MCF 10A (cell line): ENCODE measurements around the gene SLC5A10. TPM values are rescaled to one million over a fixed set of nuclear protein-coding genes. Genes with fewer than 3 reads are reported as not detected.

Experiments
- BruUV-seq: library from RNA; stranded (reverse); fragments of 400-500 nt; replicated peaks from 2 replicates; lab custom pipeline; 2021; lab: Mats Ljungman, UMichigan
- CTCF ChIA-PET: fragments of 300-600 bp; sonication (Branson Sonifier 250); formaldehyde crosslinking; extraction: SDS; loops from one replicate; lab custom pipeline; 2021; ENCODE audit warnings: antibody characterized with exemption, inconsistent platforms; lab: Yijun Ruan, JAX
- POLR2A ChIA-PET: fragments of 300-600, 350-650 bp; sonication (Branson Sonifier 250); formaldehyde crosslinking; extraction: SDS; loops from one replicate; lab custom pipeline; 2020; ENCODE audit warnings: antibody characterized with exemption, inconsistent platforms; lab: Yijun Ruan, JAX
- DNase-seq: peaks from one replicate; pipeline ENCODE4 v3.0.0-alpha.2; 2018; ENCODE audit not compliant: unreplicated experiment
- H3K27ac Mint-ChIP-seq: one replicate; pipeline ENCODE4 v1.8.0; 2022; ENCODE audit warnings: mild to moderate bottlenecking, low read depth, mixed read lengths; ENCODE audit not compliant: unreplicated experiment
- H3K27me3 Mint-ChIP-seq: one replicate; pipeline ENCODE4 v1.8.0; 2022; ENCODE audit warnings: mixed read lengths; ENCODE audit not compliant: insufficient read depth, unreplicated experiment
- H3K36me3 Mint-ChIP-seq: one replicate; pipeline ENCODE4 v1.8.0; 2022; ENCODE audit warnings: mild to moderate bottlenecking, moderate library complexity, mixed read lengths; ENCODE audit not compliant: insufficient read depth, unreplicated experiment
- H3K4me1 Mint-ChIP-seq: one replicate; pipeline ENCODE4 v1.8.0; 2022; ENCODE audit warnings: mixed read lengths; ENCODE audit not compliant: insufficient read depth, unreplicated experiment
- H3K4me3 Mint-ChIP-seq: one replicate; pipeline ENCODE4 v1.8.0; 2022; ENCODE audit warnings: mild to moderate bottlenecking, moderate library complexity, mixed read lengths; ENCODE audit not compliant: unreplicated experiment
- H3K9me3 Mint-ChIP-seq: one replicate; pipeline ENCODE4 v1.8.0; 2022; ENCODE audit warnings: mixed read lengths; ENCODE audit not compliant: unreplicated experiment
- intact Hi-C: fragments of 100-400 bp; cut with micrococcal nuclease; formaldehyde crosslinking; loops from 2 replicates; pipeline ENCODE4 v1.14.1; 2022
- total RNA-seq: library from RNA; stranded (reverse); gene quantifications from 2 replicates; pipeline ENCODE4 v1.2.3, GENCODE V29; 2022
- TF ChIP-seq, protein P1 (sequence below): fragments of 200-600 bp; IDR thresholded peaks from one replicate; pipeline ENCODE4 v1.8.0; 2022; ENCODE audit warnings: antibody characterized with exemption, mild to moderate bottlenecking; ENCODE audit not compliant: unreplicated experiment

SLC5A10 gene
- total RNA-seq, 1 experiment from 2014 or later = 0.16 TPM

GRCh38 chr17:18980682-18981334 lies 28.8 kb downstream of the SLC5A10 start:
- CTCF ChIA-PET = interaction anchor here (0.5 to 2.6 kb wide), 4 partner anchors 10 to 21 kb away, joined by 3 to 7 read pairs (median 4); no protein-coding TSS in a partner anchor
- H3K4me1 Mint-ChIP-seq = no peaks in the 10 kb centered on the region
- H3K27ac Mint-ChIP-seq = no peak overlapping the region
- no peaks in the 10 kb centered on the region for H3K9me3 Mint-ChIP-seq
- no peak overlapping the region for H3K4me3 Mint-ChIP-seq
- H3K36me3 Mint-ChIP-seq = peaks cover 53% of the 10 kb centered on the region
- no TSS peak for BruUV-seq
- POLR2A ChIA-PET = interaction anchor here (1.5 kb wide), 1 partner anchor 13 kb away, joined by 3 read pairs; no protein-coding TSS in a partner anchor
- intact Hi-C loops = no loop called here
- TF ChIP-seq, protein P1, sequence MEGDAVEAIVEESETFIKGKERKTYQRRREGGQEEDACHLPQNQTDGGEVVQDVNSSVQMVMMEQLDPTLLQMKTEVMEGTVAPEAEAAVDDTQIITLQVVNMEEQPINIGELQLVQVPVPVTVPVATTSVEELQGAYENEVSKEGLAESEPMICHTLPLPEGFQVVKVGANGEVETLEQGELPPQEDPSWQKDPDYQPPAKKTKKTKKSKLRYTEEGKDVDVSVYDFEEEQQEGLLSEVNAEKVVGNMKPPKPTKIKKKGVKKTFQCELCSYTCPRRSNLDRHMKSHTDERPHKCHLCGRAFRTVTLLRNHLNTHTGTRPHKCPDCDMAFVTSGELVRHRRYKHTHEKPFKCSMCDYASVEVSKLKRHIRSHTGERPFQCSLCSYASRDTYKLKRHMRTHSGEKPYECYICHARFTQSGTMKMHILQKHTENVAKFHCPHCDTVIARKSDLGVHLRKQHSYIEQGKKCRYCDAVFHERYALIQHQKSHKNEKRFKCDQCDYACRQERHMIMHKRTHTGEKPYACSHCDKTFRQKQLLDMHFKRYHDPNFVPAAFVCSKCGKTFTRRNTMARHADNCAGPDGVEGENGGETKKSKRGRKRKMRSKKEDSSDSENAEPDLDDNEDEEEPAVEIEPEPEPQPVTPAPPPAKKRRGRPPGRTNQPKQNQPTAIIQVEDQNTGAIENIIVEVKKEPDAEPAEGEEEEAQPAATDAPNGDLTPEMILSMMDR = no peak
- H3K27me3 Mint-ChIP-seq = no peaks in the 10 kb centered on the region
- DNase-seq = no peak

DNA sequence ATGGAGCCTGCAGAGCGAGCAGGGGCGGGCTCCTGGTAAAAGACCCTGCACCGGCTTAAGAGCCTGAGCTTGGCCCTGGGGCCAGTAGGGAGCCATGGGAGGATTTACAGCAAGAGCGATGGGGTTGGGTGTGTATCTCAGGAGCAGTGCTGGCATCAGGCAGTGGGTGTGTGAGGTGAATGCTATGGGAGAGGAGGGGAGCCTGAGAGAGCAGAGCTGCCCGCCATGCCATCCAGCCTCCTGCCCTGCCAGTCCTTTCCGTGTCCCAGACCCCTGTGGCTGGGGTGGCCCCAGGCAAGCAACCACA lies 29.3 kb downstream of the SLC5A10 start:
- H3K4me3 Mint-ChIP-seq = no peak overlapping the region

DNA sequence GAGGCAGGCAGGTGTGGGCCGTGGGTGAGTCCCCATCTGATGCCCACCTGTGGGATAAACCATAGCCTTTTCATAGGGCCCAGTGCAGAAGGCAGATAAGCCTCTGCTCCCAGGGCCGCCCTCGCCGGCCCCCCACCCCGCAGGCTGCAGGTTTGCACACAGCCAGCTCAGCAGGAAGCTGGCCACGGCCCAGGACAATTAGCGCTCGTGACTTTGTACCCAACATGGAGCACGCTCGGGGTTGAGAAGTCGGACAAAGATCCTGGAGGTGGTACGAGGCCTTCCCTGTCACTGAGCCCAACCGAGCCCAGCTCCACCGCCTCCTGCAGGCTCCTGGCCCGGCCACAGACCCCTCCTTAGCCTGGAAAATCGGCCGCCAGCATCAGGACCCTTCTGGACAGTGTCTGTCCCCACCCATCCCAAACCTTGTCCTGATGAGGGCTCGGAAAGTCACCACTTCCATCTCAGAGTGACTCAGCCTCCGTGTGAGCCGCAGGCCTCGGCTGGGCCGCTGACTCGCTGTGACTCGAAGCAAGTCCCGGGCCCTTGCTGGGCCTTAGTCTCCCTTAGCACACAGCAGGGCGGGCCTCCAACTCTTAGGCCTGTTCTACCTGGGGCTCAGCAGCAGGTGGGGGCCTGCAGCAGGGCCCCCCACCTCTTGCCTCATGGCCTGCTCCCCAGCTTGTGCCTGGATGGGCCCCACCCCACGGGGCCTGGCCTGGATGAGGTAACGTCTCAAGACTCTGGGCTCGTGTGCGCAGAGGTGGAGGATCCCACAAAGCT lies 29.9 kb downstream of the SLC5A10 start:
- POLR2A ChIA-PET = no interaction called here
- CTCF ChIA-PET = interaction anchor here (0.5 to 2.6 kb wide), 4 partner anchors 9 to 21 kb away, joined by 3 to 7 read pairs (median 4); no protein-coding TSS in a partner anchor
- H3K9me3 Mint-ChIP-seq = no peaks in the 10 kb centered on the region
- peaks cover 46% of the 10 kb centered on the region for H3K36me3 Mint-ChIP-seq
- TF ChIP-seq, protein P1 = no peak
- DNase-seq = peak; percentile 46
- BruUV-seq = no TSS peak
- intact Hi-C loops = no loop called here
- H3K4me3 Mint-ChIP-seq = no peak overlapping the region
- H3K27me3 Mint-ChIP-seq = no peaks in the 10 kb centered on the region
- peak overlapping the region; percentile 63 for H3K27ac Mint-ChIP-seq
- H3K4me1 Mint-ChIP-seq = no peaks in the 10 kb centered on the region

More for the DNA sequence above, 29.3 kb downstream of the SLC5A10 start:
- BruUV-seq = no TSS peak
- ChIA-PET POLR2A (interaction anchor here (1.5 kb wide), 1 partner anchor 13 kb away, joined by 3 read pairs; no protein-coding TSS in a partner anchor), CTCF (interaction anchor here (0.5 to 2.6 kb wide), 3 partner anchors 9 to 20 kb away, joined by 3 to 7 read pairs (median 4); no protein-coding TSS in a partner anchor)
- intact Hi-C loops = no loop called here
- peaks cover 52% of the 10 kb centered on the region for H3K36me3 Mint-ChIP-seq
- no peak for DNase-seq
- H3K9me3 Mint-ChIP-seq = no peaks in the 10 kb centered on the region
- H3K27me3 Mint-ChIP-seq = no peaks in the 10 kb centered on the region
- no peaks in the 10 kb centered on the region for H3K4me1 Mint-ChIP-seq
- H3K27ac Mint-ChIP-seq = no peak overlapping the region
- TF ChIP-seq, protein P1 = no peak
